PFSK-1 (cell line): ENCODE measurements around the gene FOXO6.

ENCODE experiments used
- SIN3A ChIP-seq: IDR thresholded peaks from 2 replicates; pipeline ENCODE4 v1.6.1; 2012; ENCODE audit warnings: mild to moderate bottlenecking, low read length, moderate library complexity, borderline replicate concordance; ENCODE audit not compliant: insufficient read depth
- TAF1 ChIP-seq: IDR thresholded peaks from 2 replicates; pipeline ENCODE4 v1.6.1; 2012; ENCODE audit warnings: low read length, control low read depth, borderline replicate concordance; ENCODE audit not compliant: insufficient read depth

DNA sequence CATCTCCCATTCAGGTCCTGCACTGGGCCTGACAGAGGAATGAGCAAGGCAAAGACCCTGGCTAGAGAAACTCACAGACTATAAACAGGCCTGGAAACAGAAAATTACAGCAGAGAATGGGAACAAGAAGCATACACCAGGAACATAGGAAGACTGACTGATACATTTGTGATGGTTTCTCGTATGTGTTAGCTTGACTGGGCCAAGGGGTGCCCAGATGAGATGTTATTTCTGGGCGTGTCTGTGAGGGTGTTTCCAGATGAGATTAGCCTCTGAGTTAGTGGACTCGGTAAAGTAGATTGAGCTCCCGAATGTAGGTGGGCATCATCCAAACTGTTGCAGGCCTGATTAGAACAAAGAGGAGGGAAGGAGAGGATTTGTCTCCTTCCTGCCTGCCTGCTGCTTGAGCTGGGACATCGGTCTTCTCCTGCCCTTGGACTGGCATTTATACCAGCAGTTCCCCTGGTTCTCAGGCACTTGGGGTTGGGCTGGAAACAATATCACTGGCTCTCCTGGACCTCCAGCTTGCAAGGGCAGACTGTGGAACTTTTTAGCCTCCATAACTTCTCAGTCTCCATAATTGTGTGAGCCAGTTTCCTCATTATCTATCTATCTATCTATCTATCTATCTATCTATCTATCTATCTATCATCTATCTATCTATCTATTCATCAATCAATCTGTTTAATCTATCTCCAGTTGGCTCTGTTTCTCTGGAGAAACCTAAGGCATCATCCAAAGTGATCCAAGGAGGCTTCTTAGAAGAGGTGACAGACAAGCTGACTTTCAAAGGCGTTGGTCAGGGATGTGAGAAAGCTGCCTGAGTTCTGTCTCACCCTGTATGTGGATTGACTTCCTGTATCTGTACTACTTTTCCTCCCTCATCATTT lies 9.7 kb upstream of the FOXO6 start:
- TF ChIP-seq SIN3A (no peak), TAF1 (no peak)
